Brain pericyte (primary cell): Measurements from ENCODE around the gene CTNNA3.

ENCODE experiments used
- DNase-seq: peaks from one replicate; pipeline ENCODE4 v3.0.0-alpha.2; 2012; ENCODE audit warnings: low read depth, low spot score

CTNNA3 gene

GRCh38 chr10:67115972-67116371 is 580.0 kb downstream of the CTNNA3 start:
- peak; percentile 8 for DNase-seq

- no peak for DNase-seq
Measured at GRCh38 chr10:67114945-67115344, 581.0 kb downstream of the CTNNA3 start.

DNA sequence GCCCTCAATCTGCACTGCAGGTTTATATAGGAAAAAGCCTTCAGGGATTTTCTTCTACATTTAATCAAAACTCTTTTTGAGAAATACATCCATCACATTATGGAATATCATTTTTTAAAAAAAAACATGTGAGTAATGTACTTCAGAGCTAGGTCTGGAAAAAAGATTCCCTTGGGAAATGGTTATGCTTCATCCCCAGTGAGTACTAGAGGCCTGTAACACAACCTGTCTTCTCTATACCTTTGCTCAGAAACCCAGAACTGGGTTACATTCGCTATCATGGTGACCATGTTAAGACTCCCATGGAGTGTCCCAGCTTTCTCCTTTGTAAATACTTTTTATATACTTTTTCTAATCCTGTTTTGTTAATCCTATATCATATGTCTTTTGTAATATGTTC is 583.2 kb downstream of the CTNNA3 start:
- DNase-seq, result no peak

GRCh38 chr10:67110286-67110685 is 585.7 kb downstream of the CTNNA3 start:
- no peak for DNase-seq

- DNase-seq, result no peak
Measured at GRCh38 chr10:67107670-67108069, 588.3 kb downstream of the CTNNA3 start.

DNA sequence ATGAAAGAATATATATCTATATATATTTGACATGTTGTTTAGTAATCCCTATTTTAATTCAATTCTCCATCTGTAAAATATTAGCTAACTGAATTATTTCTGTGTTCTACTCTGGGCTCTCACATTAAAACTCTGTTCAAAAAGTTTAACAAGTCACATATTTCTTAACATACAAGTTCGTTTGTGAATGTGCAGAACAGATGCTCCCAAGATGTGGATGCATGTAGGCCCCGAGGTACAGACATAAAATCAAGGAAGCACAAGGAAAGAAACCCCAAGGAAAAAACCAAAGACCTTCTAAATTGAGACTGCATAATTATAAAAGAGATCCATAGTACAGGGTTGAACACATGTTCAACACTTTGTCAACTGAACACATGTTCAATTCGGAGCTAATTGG is 595.0 kb downstream of the CTNNA3 start:
- no peak for DNase-seq

DNA sequence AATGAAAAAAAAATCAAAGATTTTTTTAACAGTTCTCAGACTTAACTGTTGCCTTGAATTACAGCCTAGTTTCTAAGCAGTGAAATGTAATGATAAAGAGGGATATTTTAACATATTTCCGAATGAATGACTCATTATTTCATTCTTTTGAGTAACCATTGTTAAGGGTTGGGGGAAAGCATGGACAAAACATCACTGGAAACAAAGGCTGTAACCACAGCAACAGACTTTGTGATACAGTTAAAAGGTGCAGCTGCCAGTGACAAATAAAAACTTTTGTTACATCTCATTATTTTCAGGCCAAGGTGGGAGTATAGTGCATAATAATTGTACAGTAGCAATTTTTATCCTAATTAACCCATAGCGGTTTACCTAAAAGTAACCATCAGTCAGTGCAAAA is 597.5 kb downstream of the CTNNA3 start:
- no peak for DNase-seq

- DNase-seq, result no peak
Measured at GRCh38 chr10:67095531-67095930, 600.5 kb downstream of the CTNNA3 start.

GRCh38 chr10:67088036-67088435 is 608.0 kb downstream of the CTNNA3 start:
- DNase-seq, result no peak

DNA sequence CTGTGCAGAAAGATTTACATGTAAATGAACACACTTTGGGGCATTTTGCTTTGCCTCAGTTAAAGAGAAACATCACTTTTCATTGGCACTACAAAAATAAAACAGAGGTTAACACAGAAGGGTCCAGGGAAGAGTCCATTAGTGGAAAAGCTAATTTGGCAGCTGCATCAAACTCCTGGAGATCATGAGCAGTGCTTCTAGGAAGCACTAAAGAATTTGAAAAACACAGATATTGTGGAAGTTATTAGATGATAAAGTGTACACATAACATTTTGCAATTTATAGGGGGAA is 608.9 kb downstream of the CTNNA3 start:
- no peak for DNase-seq

DNA sequence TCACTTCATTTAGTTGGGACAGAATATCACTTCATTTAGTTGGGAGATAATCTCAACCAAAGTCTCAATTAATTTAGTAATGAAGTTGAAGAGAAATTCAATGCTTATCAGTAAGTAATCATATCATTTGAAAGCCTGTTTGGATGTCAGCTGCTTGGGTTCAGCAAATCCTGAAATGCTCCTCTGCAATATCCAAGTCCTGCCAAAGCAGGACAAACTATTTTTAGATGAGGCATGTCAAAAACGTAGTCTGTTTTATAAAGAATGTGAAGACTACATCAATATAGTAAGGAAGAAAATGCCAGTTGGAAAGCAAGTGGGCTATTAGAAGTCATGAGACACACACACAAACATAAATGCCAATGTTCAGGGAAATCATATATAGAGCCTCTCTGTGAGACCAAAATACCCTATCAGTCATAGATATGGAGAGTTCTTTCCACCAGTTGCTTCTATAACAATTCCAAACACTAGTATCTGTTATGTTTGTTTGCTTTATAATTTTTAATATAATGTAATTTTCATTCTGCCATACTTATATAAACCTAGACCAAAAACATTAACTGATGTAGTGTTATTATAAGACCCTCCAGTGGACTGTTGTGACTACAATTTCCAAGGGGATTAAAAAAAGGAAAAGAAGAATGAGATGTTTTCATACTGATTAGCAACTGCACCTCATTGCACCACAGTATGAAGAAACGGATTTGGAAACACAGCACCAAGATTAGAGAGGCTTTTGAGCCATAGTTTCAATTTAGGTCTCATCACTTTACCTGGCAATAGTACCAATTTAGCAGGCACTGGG is 609.5 kb downstream of the CTNNA3 start:
- DNase-seq, result no peak

GRCh38 chr10:67079126-67079525 is 616.9 kb downstream of the CTNNA3 start:
- no peak for DNase-seq

GRCh38 chr10:67077376-67077775 is 618.6 kb downstream of the CTNNA3 start:
- DNase-seq, result no peak

DNA sequence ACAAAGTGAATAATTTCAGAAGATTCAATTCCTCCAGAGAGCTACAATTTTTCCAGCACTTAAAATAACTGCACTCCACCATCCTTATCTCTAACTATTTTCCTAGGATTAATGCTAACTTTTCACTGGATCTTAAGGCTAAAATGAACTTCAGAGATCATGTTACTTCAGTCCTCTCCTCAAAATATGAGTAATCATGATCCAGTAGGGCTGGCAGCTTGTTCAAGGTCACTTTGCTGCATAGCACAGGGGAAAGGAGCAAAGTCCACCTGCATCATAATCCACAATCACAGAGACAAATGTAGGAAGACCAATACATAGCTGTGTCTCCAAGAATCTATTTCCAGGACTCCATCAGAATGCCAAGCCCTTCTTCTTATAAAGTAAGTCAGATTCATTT is 619.9 kb downstream of the CTNNA3 start:
- no peak for DNase-seq

GRCh38 chr10:67075491-67075971 is 620.5 kb downstream of the CTNNA3 start:
- no peak for DNase-seq

DNA sequence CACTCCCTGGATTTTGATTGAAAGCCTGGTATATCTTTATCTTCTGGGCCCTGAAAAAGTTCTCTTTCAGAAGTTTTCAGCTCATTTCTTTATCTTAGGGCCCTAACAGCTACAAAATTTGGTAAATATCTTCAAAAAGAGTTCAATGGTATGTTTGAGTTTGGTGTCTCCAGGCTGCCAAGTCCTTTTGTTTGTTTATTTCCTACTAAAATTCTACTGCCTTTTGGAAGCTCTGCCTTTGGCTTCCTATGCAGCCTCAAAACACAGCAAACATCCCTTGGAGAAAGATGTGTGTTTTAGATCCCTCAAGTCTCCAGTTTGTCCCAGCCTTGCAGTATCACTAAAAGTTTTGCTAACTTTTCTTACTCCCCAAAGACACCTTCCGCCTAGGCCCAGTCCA is 623.3 kb downstream of the CTNNA3 start:
- DNase-seq, result no peak

- no peak for DNase-seq
Measured at GRCh38 chr10:67050415-67050814, 645.6 kb downstream of the CTNNA3 start.

- DNase-seq, result no peak
Measured at GRCh38 chr10:67049988-67050387, 646.0 kb downstream of the CTNNA3 start.

- DNase-seq, result no peak
Measured at GRCh38 chr10:67046507-67046906, 649.5 kb downstream of the CTNNA3 start.

- DNase-seq, result no peak
Measured at GRCh38 chr10:67045404-67045803, 650.6 kb downstream of the CTNNA3 start.

GRCh38 chr10:67043041-67043440 is 653.0 kb downstream of the CTNNA3 start:
- no peak for DNase-seq

GRCh38 chr10:67036808-67037207 is 659.2 kb downstream of the CTNNA3 start:
- DNase-seq, result no peak

DNA sequence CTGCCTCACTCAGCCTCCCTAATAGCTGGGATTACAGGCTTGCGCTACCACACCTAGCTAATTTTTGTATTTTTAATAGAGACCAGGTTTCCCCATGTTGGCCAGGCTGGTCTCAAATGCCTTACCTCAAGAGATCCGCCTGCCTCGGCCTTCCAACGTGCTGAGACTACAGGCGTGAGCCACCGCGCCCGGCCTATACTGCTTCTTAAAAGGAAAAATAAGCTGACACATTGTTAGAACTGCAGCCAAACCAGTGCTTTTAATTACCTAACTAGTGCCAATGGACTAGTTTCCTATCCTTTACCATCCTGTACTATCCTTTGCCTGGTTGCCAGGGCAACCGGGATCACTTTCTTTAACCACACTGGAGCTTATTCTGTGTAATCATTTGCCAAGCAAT is 662.1 kb downstream of the CTNNA3 start:
- DNase-seq, result no peak

DNA sequence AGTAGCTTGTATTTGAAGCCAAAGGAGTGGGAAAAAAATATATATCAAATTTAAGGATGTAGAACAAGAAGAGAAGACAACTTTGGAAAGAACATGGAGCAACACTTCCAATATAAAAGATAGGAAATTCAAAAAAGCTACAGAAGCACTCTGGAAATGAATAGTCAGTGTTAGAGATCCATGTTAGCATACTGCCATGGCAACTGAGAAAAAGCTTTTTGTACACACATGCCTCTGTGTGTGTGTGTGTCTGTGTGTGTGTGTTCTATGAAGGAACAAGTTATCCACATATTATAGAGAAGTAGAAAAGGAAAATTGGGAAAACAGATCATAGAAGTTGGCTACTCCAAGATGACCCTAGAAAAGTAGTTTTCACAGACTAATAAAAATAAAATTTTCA is 673.9 kb downstream of the CTNNA3 start:
- DNase-seq, result no peak
